ENCODE results near the gene ZNF614.
"Not testable (repeated sequence)": the region's sequence is repeated elsewhere in the genome, so short reads cannot be mapped to it uniquely, and the experiment has no call there.

The ZNF614 gene

DNA sequence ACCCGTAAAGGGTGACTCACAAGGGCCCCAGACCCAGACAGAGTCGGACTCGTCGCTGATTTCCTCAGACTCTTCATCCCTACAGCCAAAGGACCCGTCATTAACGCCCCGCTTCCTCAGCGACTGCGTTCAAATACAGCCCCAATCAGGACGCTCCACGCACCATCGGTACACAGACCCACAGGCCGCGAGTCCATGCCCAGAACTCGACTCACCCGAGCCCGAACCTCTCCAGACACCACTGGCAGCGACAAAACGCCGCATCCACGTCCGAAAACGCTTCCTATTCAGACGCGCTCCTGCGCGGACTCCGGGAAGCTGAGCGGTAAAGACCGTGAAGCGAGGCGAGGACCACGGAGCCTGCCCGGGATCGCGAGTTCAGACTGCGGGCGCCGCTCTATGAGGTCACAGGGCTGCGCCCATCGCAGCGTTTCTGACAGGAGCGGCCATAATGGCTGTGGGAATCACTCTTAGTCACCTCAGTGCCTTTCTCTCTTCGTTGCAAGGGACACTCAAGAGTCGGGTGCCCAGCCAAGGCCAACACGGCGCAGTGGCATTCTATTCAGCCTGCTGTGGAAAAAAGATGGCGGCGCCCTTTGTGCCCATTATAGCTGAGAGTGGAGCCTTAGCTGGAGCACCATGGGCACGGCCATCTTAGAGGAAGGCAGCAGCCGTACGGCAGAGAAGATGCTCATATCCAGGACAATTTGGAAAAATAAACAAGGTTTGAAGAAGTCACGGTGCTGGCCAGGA, at the start of gene ZNF614:
TSS of gene ZNF614 (minus strand) at position 353 of the 753 bp plus-strand sequence. CDS start 2,634 bp downstream, outside the sequence.
- peak; percentile 53 to 98 (median 90) for DNase-seq

- DNase-seq: no peak
Measured at GRCh38 chr19:52070496-52070895, 42.3 kb upstream of the ZNF614 start.

DNA sequence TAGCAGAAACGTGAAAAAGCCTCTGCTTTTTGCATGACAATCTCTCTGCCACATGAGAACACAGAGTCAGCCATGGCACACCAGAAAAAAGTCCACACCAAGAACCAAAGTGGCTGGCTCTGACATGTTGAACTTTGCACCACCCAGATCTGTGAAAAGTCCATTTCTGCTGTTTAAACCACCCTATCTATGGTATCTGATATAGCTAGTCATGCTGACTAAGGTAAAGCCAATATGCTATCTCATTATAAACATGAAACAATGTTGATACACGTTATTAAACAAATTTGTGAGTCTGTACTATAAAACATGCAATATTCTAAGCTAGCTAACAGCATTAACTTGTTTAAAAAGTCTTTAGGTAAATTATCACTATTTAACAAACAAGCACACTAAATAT, 41.5 kb upstream of the ZNF614 start:
- no peak for DNase-seq

GRCh38 chr19:52066258-52066863, 38.2 kb upstream of the ZNF614 start:
- no peak for DNase-seq

- no peak for DNase-seq
Measured at GRCh38 chr19:52065399-52065798, 37.2 kb upstream of the ZNF614 start.

GRCh38 chr19:52056480-52056879, 28.3 kb upstream of the ZNF614 start:
- DNase-seq: not testable (repeated sequence)

DNA sequence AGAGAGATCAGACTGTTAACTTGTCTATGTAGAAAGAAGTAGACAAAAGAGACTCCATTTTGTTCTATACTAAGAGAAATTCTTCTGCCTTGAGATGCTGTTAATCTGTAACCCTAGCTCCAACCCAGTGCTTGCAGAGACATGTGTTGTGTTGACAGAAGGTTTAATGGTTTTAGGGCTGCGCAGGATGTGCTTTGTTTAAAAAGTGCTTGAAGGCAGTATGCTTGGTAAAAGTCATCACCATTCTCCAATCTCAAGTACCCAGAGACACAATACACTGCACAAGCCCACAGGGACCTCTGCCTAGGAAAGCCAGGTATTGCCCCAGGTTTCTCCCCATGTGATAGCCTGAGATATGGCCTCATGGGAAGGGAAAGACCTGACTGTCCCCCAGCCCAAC, 23.6 kb upstream of the ZNF614 start:
- not testable (repeated sequence) for DNase-seq

- DNase-seq: peak; percentile 52 to 96 (median 90)
Measured at GRCh38 chr19:52048555-52049501, 20.6 kb upstream of the ZNF614 start, which contains the start of gene ZNF432. Gene ZNF432 (minus strand): TSS chr19:52048838. CDS start chr19:52046868, 1,970 bp downstream.

DNA sequence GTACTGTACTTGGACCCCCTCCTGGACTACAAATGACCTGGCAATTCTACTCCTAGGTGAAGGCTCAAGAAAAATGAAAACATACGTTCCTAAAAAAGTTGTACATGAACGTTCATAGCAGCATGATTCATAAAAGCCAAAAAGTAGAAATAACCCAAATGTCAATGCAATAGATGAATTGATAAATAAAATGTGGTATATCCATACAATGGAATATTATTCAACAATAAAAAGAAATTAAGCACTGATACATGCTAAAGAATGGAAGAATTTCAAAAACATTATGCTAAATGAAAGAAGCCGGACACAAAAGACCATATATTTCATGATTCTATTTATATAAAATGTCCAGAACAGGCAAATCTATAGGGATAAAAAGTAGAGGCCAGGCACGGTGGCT, 11.0 kb upstream of the ZNF614 start:
- no peak for DNase-seq

GRCh38 chr19:52034051-52034728, 6.0 kb upstream of the ZNF614 start:
- no peak for DNase-seq

DNA sequence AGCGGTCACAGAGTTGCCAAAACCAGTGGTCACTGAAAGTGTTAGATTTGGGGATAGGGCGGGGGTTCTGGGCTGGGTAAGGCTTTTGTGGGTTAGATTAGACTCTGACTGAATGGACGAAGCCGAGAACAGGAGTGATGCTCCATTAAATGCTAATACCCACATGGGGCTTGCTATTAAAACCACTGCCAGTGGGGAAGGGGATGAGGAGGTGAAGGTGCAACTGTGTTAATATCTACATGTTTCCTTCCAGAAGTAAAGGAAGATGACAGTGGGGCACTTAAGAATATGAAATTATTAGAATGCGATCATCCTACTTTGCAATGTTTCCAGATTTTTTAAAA, 573 bp upstream of the ZNF614 start:
- DNase-seq: no peak

GRCh38 chr19:52026255-52026990, 1.8 kb downstream of the ZNF614 start:
- DNase-seq: not testable (repeated sequence)

GRCh38 chr19:52024478-52024877, 3.7 kb downstream of the ZNF614 start:
- DNase-seq: not testable (repeated sequence)

GRCh38 chr19:52022193-52022592, 6.0 kb downstream of the ZNF614 start:
- no peak for DNase-seq

- no peak for DNase-seq
Measured at GRCh38 chr19:52020506-52020905, 7.7 kb downstream of the ZNF614 start.

- DNase-seq: no peak
Measured at GRCh38 chr19:52010674-52011073, 17.5 kb downstream of the ZNF614 start.

- DNase-seq: peak; percentile 19 to 92 (median 88)
Measured at GRCh38 chr19:52007806-52008557, 20.2 kb downstream of the ZNF614 start, which contains the start of gene ZNF615. Gene ZNF615 (minus strand): TSS chr19:52008211. CDS start chr19:52003711, 4,500 bp downstream.

DNA sequence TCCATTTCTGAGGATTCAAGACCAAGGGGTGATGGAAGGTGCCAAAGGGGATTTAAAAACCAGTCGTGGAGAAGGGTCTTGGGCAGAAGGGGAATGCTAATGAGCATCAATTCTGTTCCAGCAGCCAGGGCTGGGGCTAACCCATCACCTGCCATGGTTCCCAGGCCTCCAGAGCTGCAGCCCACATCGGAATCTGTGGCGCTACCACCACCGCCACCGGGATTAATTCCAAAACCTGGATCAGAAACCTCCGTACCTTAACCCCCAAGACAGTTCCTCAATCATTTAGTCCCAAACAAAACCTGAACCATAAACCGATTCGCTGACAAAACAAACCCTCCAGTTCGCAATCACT, 20.8 kb downstream of the ZNF614 start:
- peak in 3 of 14 donors; percentile 21 to 32 (median 24) for DNase-seq

GRCh38 chr19:51994048-51994644, 34.0 kb downstream of the ZNF614 start:
- DNase-seq: no peak

GRCh38 chr19:51993422-51993821, 34.8 kb downstream of the ZNF614 start:
- no peak for DNase-seq

Measured in C1 segment of cervical spinal cord (tissue), 14 donors.